ENCODE measurements around the gene UBA5.
A peak's percentile ranks its signal among the peaks of the same experiment; 100 is the strongest.

UBA5 gene

GRCh38 chr3:132721479-132722164, 61.5 kb downstream of the UBA5 start:
- no peak for DNase-seq

- peak; percentile 96 for DNase-seq
Measured at GRCh38 chr3:132722165-132723023, 62.3 kb downstream of the UBA5 start, which contains the start of gene NPHP3. Gene NPHP3 (minus strand): TSS chr3:132722409. CDS start chr3:132722355, 54 bp downstream.

GRCh38 chr3:132723024-132723950, 63.2 kb downstream of the UBA5 start:
- DNase-seq = no peak

- DNase-seq = peak; percentile 78
Measured at GRCh38 chr3:132726341-132726823, 66.3 kb downstream of the UBA5 start.
